ENCODE results near the gene ATP8A2.

ATP8A2 gene

GRCh38 chr13:25380082-25380481 is 8.3 kb downstream of the ATP8A2 start:
- no peak overlapping the region for H3K9ac ChIP-seq (ENCODE audit: low read length in 5 of 5)
- H3K27me3 ChIP-seq (ENCODE audit: control insufficient read depth in 5 of 5, insufficient read depth in 4 of 5, low read length in 5 of 5): peaks cover under 1 to 11% (median 5%) of the 10 kb centered on the region in 5 donors
- H3K4me3 ChIP-seq (ENCODE audit: low read depth in 1 of 5, low read length in 5 of 5): no peak overlapping the region
- no peaks in the 10 kb centered on the region for H3K36me3 ChIP-seq (ENCODE audit: control insufficient read depth in 5 of 5, insufficient read depth in 5 of 5, low read length in 5 of 5)
- no peak overlapping the region for H3K27ac ChIP-seq (ENCODE audit: low read depth, low read length)
- no peaks in the 10 kb centered on the region for H3K9me3 ChIP-seq (ENCODE audit: control insufficient read depth in 5 of 5, low read length in 5 of 5)
- H3K4me1 ChIP-seq (ENCODE audit: control insufficient read depth in 5 of 5, insufficient read depth in 5 of 5, low read length in 5 of 5): no peaks in the 10 kb centered on the region

- Histone ChIP-seq H3K27ac (ENCODE audit: low read depth, low read length) (no peak overlapping the region), H3K9me3 (ENCODE audit: control insufficient read depth in 5 of 5, low read length in 5 of 5) (no peaks in the 10 kb centered on the region), H3K9ac (ENCODE audit: low read length in 5 of 5) (no peak overlapping the region), H3K4me1 (ENCODE audit: control insufficient read depth in 5 of 5, insufficient read depth in 5 of 5, low read length in 5 of 5) (no peaks in the 10 kb centered on the region), H3K4me3 (ENCODE audit: low read depth in 1 of 5, low read length in 5 of 5) (no peak overlapping the region), H3K36me3 (ENCODE audit: control insufficient read depth in 5 of 5, insufficient read depth in 5 of 5, low read length in 5 of 5) (no peaks in the 10 kb centered on the region), H3K27me3 (ENCODE audit: control insufficient read depth in 5 of 5, insufficient read depth in 4 of 5, low read length in 5 of 5) (peaks cover 0 to 8% (median 4%) of the 10 kb centered on the region in 5 donors)
Measured at GRCh38 chr13:25380741-25381324, 9.1 kb downstream of the ATP8A2 start.

GRCh38 chr13:25384758-25385410 is 13.1 kb downstream of the ATP8A2 start:
- Histone ChIP-seq H3K36me3 (ENCODE audit: control insufficient read depth in 5 of 5, insufficient read depth in 5 of 5, low read length in 5 of 5) (no peaks in the 10 kb centered on the region), H3K27me3 (ENCODE audit: control insufficient read depth in 5 of 5, insufficient read depth in 4 of 5, low read length in 5 of 5) (peaks cover 0 to 15% (median 4%) of the 10 kb centered on the region in 5 donors), H3K9me3 (ENCODE audit: control insufficient read depth in 5 of 5, low read length in 5 of 5) (no peaks in the 10 kb centered on the region), H3K4me3 (ENCODE audit: low read depth in 1 of 5, low read length in 5 of 5) (no peak overlapping the region), H3K4me1 (ENCODE audit: control insufficient read depth in 5 of 5, insufficient read depth in 5 of 5, low read length in 5 of 5) (no peaks in the 10 kb centered on the region), H3K27ac (ENCODE audit: low read depth, low read length) (no peak overlapping the region), H3K9ac (ENCODE audit: low read length in 5 of 5) (no peak overlapping the region)

- H3K9ac ChIP-seq (ENCODE audit: low read length in 5 of 5): no peak overlapping the region
- H3K9me3 ChIP-seq (ENCODE audit: control insufficient read depth in 5 of 5, low read length in 5 of 5): peaks cover 0 to 4% (median 0%) of the 10 kb centered on the region in 5 donors
- H3K27ac ChIP-seq (ENCODE audit: low read depth, low read length): no peak overlapping the region
- H3K4me3 ChIP-seq (ENCODE audit: low read depth in 1 of 5, low read length in 5 of 5): no peak overlapping the region
- H3K27me3 ChIP-seq (ENCODE audit: control insufficient read depth in 5 of 5, insufficient read depth in 4 of 5, low read length in 5 of 5): peaks cover 0 to 3% (median 0%) of the 10 kb centered on the region in 5 donors
- no peaks in the 10 kb centered on the region for H3K4me1 ChIP-seq (ENCODE audit: control insufficient read depth in 5 of 5, insufficient read depth in 5 of 5, low read length in 5 of 5)
- no peaks in the 10 kb centered on the region for H3K36me3 ChIP-seq (ENCODE audit: control insufficient read depth in 5 of 5, insufficient read depth in 5 of 5, low read length in 5 of 5)
Measured at GRCh38 chr13:25391932-25392331, 20.2 kb downstream of the ATP8A2 start.

- H3K36me3 ChIP-seq (ENCODE audit: control insufficient read depth in 5 of 5, insufficient read depth in 5 of 5, low read length in 5 of 5): no peaks in the 10 kb centered on the region
- no peak overlapping the region for H3K4me3 ChIP-seq (ENCODE audit: low read depth in 1 of 5, low read length in 5 of 5)
- peaks cover 0 to 4% (median 0%) of the 10 kb centered on the region in 5 donors for H3K9me3 ChIP-seq (ENCODE audit: control insufficient read depth in 5 of 5, low read length in 5 of 5)
Measured at GRCh38 chr13:25394402-25395060, 22.8 kb downstream of the ATP8A2 start.

GRCh38 chr13:25397763-25398162 is 26.0 kb downstream of the ATP8A2 start:
- peaks cover 0 to 4% (median 0%) of the 10 kb centered on the region in 5 donors for H3K9me3 ChIP-seq (ENCODE audit: control insufficient read depth in 5 of 5, low read length in 5 of 5)
- H3K4me1 ChIP-seq (ENCODE audit: control insufficient read depth in 5 of 5, insufficient read depth in 5 of 5, low read length in 5 of 5): no peaks in the 10 kb centered on the region
- H3K27me3 ChIP-seq (ENCODE audit: control insufficient read depth in 5 of 5, insufficient read depth in 4 of 5, low read length in 5 of 5): peaks cover 0 to 3% (median 0%) of the 10 kb centered on the region in 5 donors
- no peak overlapping the region for H3K4me3 ChIP-seq (ENCODE audit: low read depth in 1 of 5, low read length in 5 of 5)
- H3K9ac ChIP-seq (ENCODE audit: low read length in 5 of 5): no peak overlapping the region
- no peaks in the 10 kb centered on the region for H3K36me3 ChIP-seq (ENCODE audit: control insufficient read depth in 5 of 5, insufficient read depth in 5 of 5, low read length in 5 of 5)
- H3K27ac ChIP-seq (ENCODE audit: low read depth, low read length): no peak overlapping the region

More at GRCh38 chr13:25394402-25395060, 22.8 kb downstream of the ATP8A2 start:
- no peaks in the 10 kb centered on the region for H3K4me1 ChIP-seq (ENCODE audit: control insufficient read depth in 5 of 5, insufficient read depth in 5 of 5, low read length in 5 of 5)
- no peak overlapping the region for H3K27ac ChIP-seq (ENCODE audit: low read depth, low read length)
- no peak overlapping the region for H3K9ac ChIP-seq (ENCODE audit: low read length in 5 of 5)
- H3K27me3 ChIP-seq (ENCODE audit: control insufficient read depth in 5 of 5, insufficient read depth in 4 of 5, low read length in 5 of 5): no peaks in the 10 kb centered on the region

- Histone ChIP-seq H3K27me3 (ENCODE audit: control insufficient read depth in 5 of 5, insufficient read depth in 4 of 5, low read length in 5 of 5) (peaks cover 0 to 16% (median 4%) of the 10 kb centered on the region in 5 donors), H3K36me3 (ENCODE audit: control insufficient read depth in 5 of 5, insufficient read depth in 5 of 5, low read length in 5 of 5) (no peaks in the 10 kb centered on the region), H3K4me3 (ENCODE audit: low read depth in 1 of 5, low read length in 5 of 5) (no peak overlapping the region), H3K27ac (ENCODE audit: low read depth, low read length) (no peak overlapping the region), H3K4me1 (ENCODE audit: control insufficient read depth in 5 of 5, insufficient read depth in 5 of 5, low read length in 5 of 5) (no peaks in the 10 kb centered on the region), H3K9me3 (ENCODE audit: control insufficient read depth in 5 of 5, low read length in 5 of 5) (no peaks in the 10 kb centered on the region), H3K9ac (ENCODE audit: low read length in 5 of 5) (no peak overlapping the region)
Measured at GRCh38 chr13:25400925-25401324, 29.2 kb downstream of the ATP8A2 start.

- H3K4me3 ChIP-seq (ENCODE audit: low read depth in 1 of 5, low read length in 5 of 5): no peak overlapping the region
- no peak overlapping the region for H3K9ac ChIP-seq (ENCODE audit: low read length in 5 of 5)
- H3K27me3 ChIP-seq (ENCODE audit: control insufficient read depth in 5 of 5, insufficient read depth in 4 of 5, low read length in 5 of 5): peaks cover 0 to 16% (median 4%) of the 10 kb centered on the region in 5 donors
- H3K27ac ChIP-seq (ENCODE audit: low read depth, low read length): no peak overlapping the region
- H3K9me3 ChIP-seq (ENCODE audit: control insufficient read depth in 5 of 5, low read length in 5 of 5): no peaks in the 10 kb centered on the region
- H3K36me3 ChIP-seq (ENCODE audit: control insufficient read depth in 5 of 5, insufficient read depth in 5 of 5, low read length in 5 of 5): no peaks in the 10 kb centered on the region
- H3K4me1 ChIP-seq (ENCODE audit: control insufficient read depth in 5 of 5, insufficient read depth in 5 of 5, low read length in 5 of 5): no peaks in the 10 kb centered on the region
Measured at GRCh38 chr13:25401958-25402357, 30.2 kb downstream of the ATP8A2 start.

- Histone ChIP-seq H3K27ac (ENCODE audit: low read depth, low read length) (no peak overlapping the region), H3K27me3 (ENCODE audit: control insufficient read depth in 5 of 5, insufficient read depth in 4 of 5, low read length in 5 of 5) (peaks cover 0 to 16% (median 4%) of the 10 kb centered on the region in 5 donors), H3K36me3 (ENCODE audit: control insufficient read depth in 5 of 5, insufficient read depth in 5 of 5, low read length in 5 of 5) (no peaks in the 10 kb centered on the region), H3K4me3 (ENCODE audit: low read depth in 1 of 5, low read length in 5 of 5) (no peak overlapping the region), H3K9ac (ENCODE audit: low read length in 5 of 5) (no peak overlapping the region), H3K9me3 (ENCODE audit: control insufficient read depth in 5 of 5, low read length in 5 of 5) (peaks cover 0 to 4% (median 0%) of the 10 kb centered on the region in 5 donors), H3K4me1 (ENCODE audit: control insufficient read depth in 5 of 5, insufficient read depth in 5 of 5, low read length in 5 of 5) (no peaks in the 10 kb centered on the region)
Measured at GRCh38 chr13:25406377-25406776, 34.6 kb downstream of the ATP8A2 start.

GRCh38 chr13:25409938-25410337 is 38.2 kb downstream of the ATP8A2 start:
- H3K4me1 ChIP-seq (ENCODE audit: control insufficient read depth in 5 of 5, insufficient read depth in 5 of 5, low read length in 5 of 5): no peaks in the 10 kb centered on the region
- H3K27ac ChIP-seq (ENCODE audit: low read depth, low read length): no peak overlapping the region
- H3K36me3 ChIP-seq (ENCODE audit: control insufficient read depth in 5 of 5, insufficient read depth in 5 of 5, low read length in 5 of 5): no peaks in the 10 kb centered on the region
- H3K9ac ChIP-seq (ENCODE audit: low read length in 5 of 5): no peak overlapping the region
- no peak overlapping the region for H3K4me3 ChIP-seq (ENCODE audit: low read depth in 1 of 5, low read length in 5 of 5)
- peaks cover 0 to 4% (median 0%) of the 10 kb centered on the region in 5 donors for H3K9me3 ChIP-seq (ENCODE audit: control insufficient read depth in 5 of 5, low read length in 5 of 5)
- peaks cover 0 to 3% (median 0%) of the 10 kb centered on the region in 5 donors for H3K27me3 ChIP-seq (ENCODE audit: control insufficient read depth in 5 of 5, insufficient read depth in 4 of 5, low read length in 5 of 5)
